Stomach (tissue), 9 donors: ENCODE results near the gene ZNF792. TPM values are rescaled to one million over a fixed set of nuclear protein-coding genes. Genes with fewer than 3 reads are reported as not detected.

ENCODE experiments used
- DNase-seq, 2 donors: peaks; one replicate each; pipeline versions ENCODE4 v3.0.0 to v3.0.0-alpha.2; 2013 to 2019
- H3K27ac ChIP-seq, 5 donors: fragments of 200-600 bp in 4 of 5; sonication (generic) in 4 of 5; one replicate each; pipeline ENCODE4 v1.5.1; 2013 to 2019; ENCODE audit warnings: mild to moderate bottlenecking in 1 of 5, moderate library complexity in 1 of 5
- H3K27me3 ChIP-seq, 3 donors: fragments of 200-600 bp; sonication (generic); one replicate each; pipeline ENCODE4 v1.5.1; 2017 to 2019; ENCODE audit warnings: mixed run types in 1 of 3
- H3K36me3 ChIP-seq, 4 donors: fragments of 200-600 bp; sonication (generic); 1 replicate in 3 of 4; 2 replicates in 1 of 4; pipeline ENCODE4 v1.5.1; 2016 to 2019
- H3K4me1 ChIP-seq, 4 donors: fragments of 200-600 bp; sonication (generic); one replicate each; pipeline ENCODE4 v1.5.1; 2016 to 2019
- H3K4me3 ChIP-seq, 4 donors: fragments of 200-600 bp; sonication (generic) in 3 of 4; one replicate each; pipeline ENCODE4 v1.5.1; 2016 to 2019; ENCODE audit warnings: mild to moderate bottlenecking in 1 of 4
- H3K9me3 ChIP-seq, 4 donors: fragments of 200-600 bp; sonication (generic); one replicate each; pipeline ENCODE4 v1.5.1; 2016 to 2019
- EP300 ChIP-seq: sonication (generic); formaldehyde crosslinking; IDR thresholded peaks from one replicate; pipeline ENCODE4 v1.6.1; 2017; ENCODE audit warnings: antibody characterized with exemption
- POLR2A ChIP-seq, 4 donors: fragments of 450-650 bp; IDR thresholded peaks; one replicate each; pipeline ENCODE4 v1.6.1; 2016; ENCODE audit warnings: antibody characterized with exemption in 4 of 4, control low read depth in 2 of 4, mild to moderate bottlenecking in 1 of 4, moderate library complexity in 1 of 4
- POLR2AphosphoS5 ChIP-seq, 3 donors: sonication (generic); formaldehyde crosslinking; IDR thresholded peaks; one replicate each; pipeline ENCODE4 v1.6.1; 2016; ENCODE audit warnings: antibody characterized with exemption in 3 of 3
- WGBS, 5 donors: extraction: QIAGEN DNeasy Blood & Tissue Kit in 3 of 5; methylation state at CpG; one replicate each; pipeline versions ENCODE4 v1.1.5 to v1.1.7; 2013 to 2018; 5-methylcytosine and 5-hydroxymethylcytosine counted together
- intact Hi-C: fragments of 100-400 bp; cut with DNase I; formaldehyde crosslinking; loops from one replicate; pipeline ENCODE4 v1.15.1; 2023; ENCODE audit warnings: low total_unique reads
- polyA plus RNA-seq, 3 donors: library from polyadenylated mRNA; stranded (reverse); fragments of 200-250 nt; gene quantifications; one replicate each; pipeline ENCODE4 v1.2.3, GENCODE V29; 2013
- total RNA-seq, 5 donors: library from RNA; depleted of rRNA; stranded (reverse); fragments of >200 nt; gene quantifications; one replicate each; pipeline versions ENCODE4 v1.1.0 to v1.2.3, GENCODE V29; 2014 to 2016
- TF ChIP-seq, protein P1 (sequence below), 7 experiments: fragments of 450-650 bp in 4 of 7; fragments of 200-600 bp in 3 of 7; sonication (generic) in 3 of 7; IDR thresholded peaks; one replicate each; pipeline ENCODE4 v1.5.1; 2016 to 2019; ENCODE audit warnings: antibody characterized with exemption in 7 of 7, control low read depth in 2 of 7, mild to moderate bottlenecking in 1 of 7
- donor health status: healthy with polysubstance abuse.
- donor health status: Bipolar disorder and iron deficiency.
- donor health status: healthy.

ZNF792 gene
- total and polyA plus RNA-seq, 8 donors = 0.78 to 14.3 (median 1.9) TPM

DNA sequence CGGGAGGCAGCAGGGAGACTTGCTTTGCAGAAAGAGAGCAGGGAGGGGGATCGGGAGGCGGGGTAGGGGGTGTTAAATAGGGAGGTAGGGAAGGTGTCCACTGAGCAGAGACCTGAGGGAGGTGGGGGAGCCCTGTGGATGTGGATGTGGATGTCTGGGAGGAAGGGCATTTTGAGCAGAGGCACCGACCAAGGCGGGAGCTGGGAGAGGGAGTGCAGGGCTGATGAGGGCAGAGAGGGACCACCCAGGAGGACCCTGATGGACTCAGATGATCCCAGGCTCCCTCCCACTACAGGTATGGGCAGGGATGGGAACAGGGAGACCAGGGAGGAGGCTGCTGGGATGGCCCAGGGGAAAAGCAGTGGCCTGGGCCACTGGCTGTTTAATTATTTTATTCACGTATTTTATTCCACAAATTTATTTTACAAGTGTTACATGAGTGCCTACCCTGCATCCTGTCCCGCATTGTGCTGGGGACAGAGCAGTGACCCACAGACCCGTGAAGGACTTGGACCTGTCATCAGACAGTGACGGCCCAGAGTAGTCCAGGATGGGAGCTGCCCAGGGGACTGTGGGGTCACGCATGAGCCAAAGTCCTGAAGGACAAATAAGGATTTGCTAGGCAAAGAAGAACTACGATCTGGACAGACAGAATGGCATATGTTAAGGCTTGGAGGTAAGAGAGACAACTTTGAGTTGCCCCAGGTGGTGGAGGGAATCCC lies 41.4 kb upstream of the ZNF792 start:
- H3K9me3 ChIP-seq = no peaks in the 10 kb centered on the region
- peak overlapping the region; percentile 44 to 99 (median 59) for H3K27ac ChIP-seq
- DNase-seq = no peak
- H3K36me3 ChIP-seq = peaks cover 15 to 42% (median 27%) of the 10 kb centered on the region in 4 donors
- no peak for TF ChIP-seq EP300
- no peak for TF ChIP-seq POLR2AphosphoS5 (IDR thresholded peaks at IDR 0.05)
- TF ChIP-seq POLR2A (IDR thresholded peaks at IDR 0.05) = no peak
- TF ChIP-seq, protein P1, sequence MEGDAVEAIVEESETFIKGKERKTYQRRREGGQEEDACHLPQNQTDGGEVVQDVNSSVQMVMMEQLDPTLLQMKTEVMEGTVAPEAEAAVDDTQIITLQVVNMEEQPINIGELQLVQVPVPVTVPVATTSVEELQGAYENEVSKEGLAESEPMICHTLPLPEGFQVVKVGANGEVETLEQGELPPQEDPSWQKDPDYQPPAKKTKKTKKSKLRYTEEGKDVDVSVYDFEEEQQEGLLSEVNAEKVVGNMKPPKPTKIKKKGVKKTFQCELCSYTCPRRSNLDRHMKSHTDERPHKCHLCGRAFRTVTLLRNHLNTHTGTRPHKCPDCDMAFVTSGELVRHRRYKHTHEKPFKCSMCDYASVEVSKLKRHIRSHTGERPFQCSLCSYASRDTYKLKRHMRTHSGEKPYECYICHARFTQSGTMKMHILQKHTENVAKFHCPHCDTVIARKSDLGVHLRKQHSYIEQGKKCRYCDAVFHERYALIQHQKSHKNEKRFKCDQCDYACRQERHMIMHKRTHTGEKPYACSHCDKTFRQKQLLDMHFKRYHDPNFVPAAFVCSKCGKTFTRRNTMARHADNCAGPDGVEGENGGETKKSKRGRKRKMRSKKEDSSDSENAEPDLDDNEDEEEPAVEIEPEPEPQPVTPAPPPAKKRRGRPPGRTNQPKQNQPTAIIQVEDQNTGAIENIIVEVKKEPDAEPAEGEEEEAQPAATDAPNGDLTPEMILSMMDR (IDR thresholded peaks at IDR 0.05) = no peak
- no peaks in the 10 kb centered on the region for H3K27me3 ChIP-seq
- H3K4me1 ChIP-seq = peaks cover 50 to 83% (median 68%) of the 10 kb centered on the region in 4 donors
- WGBS, 5 donors = 75 to 87% (median 81%) methylated on average over 10 to 11 of the region's 11 CpGs
- no peak overlapping the region for H3K4me3 ChIP-seq
- intact Hi-C loops = no loop called here

DNA sequence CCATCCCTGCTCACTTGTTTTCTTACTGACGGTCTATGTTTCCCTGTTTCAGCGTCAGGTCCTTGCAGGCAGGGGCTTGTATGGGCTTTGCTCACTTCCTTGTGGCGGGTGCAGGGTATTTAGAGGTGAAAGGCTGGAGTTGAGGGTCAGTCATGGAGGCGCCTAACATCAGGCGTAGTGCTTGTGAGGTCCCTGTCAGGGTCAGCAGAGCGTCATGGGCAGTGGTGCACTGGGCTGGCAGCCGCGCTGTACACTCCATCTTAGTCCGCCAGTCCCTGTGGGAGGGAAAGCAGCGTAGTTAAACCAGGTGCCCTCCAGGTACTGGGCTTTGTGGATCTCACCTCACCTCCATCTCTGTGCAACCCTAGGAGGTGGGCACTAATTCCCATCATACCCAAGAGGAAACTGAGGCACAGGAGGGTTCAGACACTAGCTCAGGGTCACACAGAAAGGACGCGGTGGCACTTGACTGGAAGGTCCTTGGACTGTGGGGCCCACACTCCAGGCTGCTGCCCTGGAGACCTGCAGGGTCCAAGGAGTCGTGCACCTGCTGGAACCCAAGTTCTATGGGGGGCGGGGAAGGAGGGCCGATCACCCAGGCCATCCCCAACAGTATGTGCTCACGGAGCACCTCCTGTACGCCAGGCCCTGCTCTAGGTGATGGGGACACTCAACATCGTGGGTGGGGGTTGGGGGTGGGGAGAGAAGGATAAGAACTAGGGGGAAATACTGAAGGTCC lies 40.7 kb upstream of the ZNF792 start:
- H3K27ac ChIP-seq = peak overlapping the region; percentile 6 to 99 (median 59)

DNA sequence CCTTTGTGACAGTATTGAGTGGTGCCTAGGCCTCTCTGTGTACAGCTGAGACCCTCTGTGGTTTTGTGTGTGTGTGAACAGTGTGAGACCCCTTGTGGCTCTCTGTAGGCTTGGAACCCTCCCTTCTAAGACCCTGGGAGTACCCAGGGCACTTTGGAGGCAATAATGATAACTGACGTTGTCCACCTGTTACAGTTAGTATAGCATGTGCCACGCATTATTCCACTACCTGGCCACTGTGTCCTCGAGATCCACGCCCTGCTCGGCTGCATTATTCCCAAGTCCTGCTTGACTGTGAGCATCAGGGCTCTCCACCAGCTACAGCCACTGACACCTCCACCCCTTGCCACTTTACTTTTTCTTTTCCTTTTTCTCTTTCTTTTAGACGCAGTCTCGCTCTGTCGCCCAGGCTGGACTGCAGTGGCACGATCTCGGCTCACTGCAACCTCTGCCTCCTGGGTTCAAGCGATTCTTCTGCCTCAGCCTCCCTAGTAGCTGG lies 38.1 kb upstream of the ZNF792 start:
- Histone ChIP-seq H3K4me3 (peak overlapping the region in 2 of 4 donors; percentile 90 to 92), H3K27me3 (no peaks in the 10 kb centered on the region), H3K27ac (peak overlapping the region in 3 of 5 donors; percentile 98 to 99 (median 99)), H3K36me3 (peaks cover 0 to 24% (median 11%) of the 10 kb centered on the region in 4 donors), H3K4me1 (peaks cover 62 to 94% (median 82%) of the 10 kb centered on the region in 4 donors), H3K9me3 (no peaks in the 10 kb centered on the region)
- DNase-seq = no peak
- intact Hi-C loops = no loop called here
- no peak for TF ChIP-seq POLR2AphosphoS5 (IDR thresholded peaks at IDR 0.05)
- 80 to 86% (median 84%) methylated on average over 11 of the region's 11 CpGs for WGBS, 5 donors

More for the DNA sequence above, 40.7 kb upstream of the ZNF792 start:
- no peaks in the 10 kb centered on the region for H3K27me3 ChIP-seq
- no peak overlapping the region for H3K4me3 ChIP-seq
- H3K4me1 ChIP-seq = peaks cover 52 to 80% (median 72%) of the 10 kb centered on the region in 4 donors
- H3K9me3 ChIP-seq = no peaks in the 10 kb centered on the region
- H3K36me3 ChIP-seq = peaks cover 8 to 35% (median 20%) of the 10 kb centered on the region in 4 donors
- intact Hi-C loops = no loop called here
- whole genome bisulfite sequencing, 5 donors = 78 to 95% (median 87%) methylated on average over 11 to 18 of the region's 18 CpGs
- TF ChIP-seq, protein P1 (IDR thresholded peaks at IDR 0.05) = no peak
- no peak for TF ChIP-seq POLR2A (IDR thresholded peaks at IDR 0.05)
- DNase-seq = no peak

DNA sequence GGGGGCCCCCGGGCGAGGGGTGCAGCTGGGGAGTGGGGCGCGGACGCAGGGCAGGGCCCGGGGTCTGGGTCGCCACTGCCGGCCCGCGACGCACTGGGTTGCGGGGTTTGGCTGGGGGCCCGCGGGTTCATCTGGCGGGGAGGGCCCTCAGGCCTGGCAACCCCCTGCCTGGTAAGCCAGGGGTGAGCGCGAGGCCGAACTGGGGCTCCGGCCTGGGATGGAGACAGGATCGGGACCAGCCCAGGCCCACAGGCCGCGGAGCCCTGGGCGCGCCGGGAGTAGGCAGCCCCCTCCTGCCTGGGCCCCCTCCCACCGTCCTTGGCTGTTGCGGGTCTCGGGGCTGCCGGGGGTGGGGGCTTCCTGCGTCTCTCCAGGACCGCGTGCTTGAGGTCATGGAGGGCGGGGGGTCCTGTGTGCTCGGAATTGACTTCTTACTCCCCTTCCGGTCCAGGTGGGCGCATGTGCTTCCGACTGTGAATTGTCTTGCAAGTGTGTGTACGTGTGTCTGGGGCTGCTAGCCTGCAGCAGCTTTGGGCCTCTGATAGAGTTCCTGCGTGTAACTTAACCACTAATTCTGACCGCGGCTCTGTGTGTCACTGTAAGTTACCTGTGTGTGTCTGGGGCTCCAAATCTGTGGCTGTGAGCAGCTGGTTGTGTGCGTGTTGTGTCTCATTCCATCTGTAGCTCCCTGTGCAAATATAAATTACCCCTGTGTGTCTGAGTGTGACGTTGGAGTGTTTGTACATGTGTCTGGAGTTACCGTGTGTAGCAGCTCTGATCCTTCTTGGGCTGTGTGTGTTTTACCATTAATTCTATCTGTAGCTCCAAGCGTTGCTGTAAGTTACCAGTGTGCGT lies 36.8 kb upstream of the ZNF792 start:
- peaks cover 55 to 93% (median 83%) of the 10 kb centered on the region in 4 donors for H3K4me1 ChIP-seq
- DNase-seq = peak in 1 of 2 donors; percentile 82

More for the DNA sequence above, 36.8 kb upstream of the ZNF792 start:
- peaks cover 0 to 14% (median 5%) of the 10 kb centered on the region in 4 donors for H3K36me3 ChIP-seq
- H3K9me3 ChIP-seq = no peaks in the 10 kb centered on the region
- WGBS, 5 donors = 0 to 1% (median 1%) methylated on average over 17 to 46 of the region's 46 CpGs
- H3K4me3 ChIP-seq = peak overlapping the region; percentile 82 to 92 (median 86)
- H3K27ac ChIP-seq = peak overlapping the region; percentile 94 to 99 (median 99)
- H3K27me3 ChIP-seq = no peaks in the 10 kb centered on the region
- intact Hi-C loops = no loop called here
- TF ChIP-seq POLR2AphosphoS5 (IDR thresholded peaks at IDR 0.05) (peak in 1 of 3 donors; percentile 2), POLR2A (IDR thresholded peaks at IDR 0.05) (no peak), EP300 (no peak)
- TF ChIP-seq, protein P1 (IDR thresholded peaks at IDR 0.05) = no peak
